Chondrocyte (in vitro differentiated cells): ENCODE measurements around the gene GTF3C2. TPM values are rescaled to one million over a fixed set of nuclear protein-coding genes. Genes with fewer than 3 reads are reported as not detected.

Experiments
- DNase-seq: peaks from one replicate; pipeline ENCODE4 v3.0.0; 2021; ENCODE audit warnings: mixed read lengths, low spot score
- H3K27ac Mint-ChIP-seq: one replicate; pipeline ENCODE4 v1.8.0; 2021; ENCODE audit warnings: mild to moderate bottlenecking, moderate library complexity, mixed read lengths; ENCODE audit not compliant: unreplicated experiment
- H3K27me3 Mint-ChIP-seq: 2 replicates; pipeline ENCODE4 v1.8.0; 2021; ENCODE audit warnings: low read depth, mixed read lengths
- H3K36me3 Mint-ChIP-seq: 2 replicates; pipeline ENCODE4 v1.8.0; 2021; ENCODE audit warnings: low read depth, mixed read lengths
- H3K4me1 Mint-ChIP-seq: 2 replicates; pipeline ENCODE4 v1.8.0; 2021; ENCODE audit warnings: low read depth, mild to moderate bottlenecking, mixed read lengths
- H3K4me3 Mint-ChIP-seq: one replicate; pipeline ENCODE4 v1.8.0; 2021; ENCODE audit warnings: mild to moderate bottlenecking, moderate library complexity, mixed read lengths; ENCODE audit not compliant: unreplicated experiment
- H3K9me3 Mint-ChIP-seq: 2 replicates; pipeline ENCODE4 v1.8.0; 2021; ENCODE audit warnings: low read depth, mixed read lengths
- CTCF ChIP-seq: fragments of 200-600 bp; sonication (generic); IDR thresholded peaks from 2 replicates; pipeline ENCODE4 v1.5.0; 2021; ENCODE audit warnings: antibody characterized with exemption, mild to moderate bottlenecking, moderate library complexity
- total RNA-seq: library from RNA; stranded (reverse); gene quantifications from 3 replicates; pipeline ENCODE4 v1.2.1, GENCODE V29; 2021

GTF3C2 gene
- total RNA-seq, 1 donor from 2014 or later = 42.0 TPM

DNA sequence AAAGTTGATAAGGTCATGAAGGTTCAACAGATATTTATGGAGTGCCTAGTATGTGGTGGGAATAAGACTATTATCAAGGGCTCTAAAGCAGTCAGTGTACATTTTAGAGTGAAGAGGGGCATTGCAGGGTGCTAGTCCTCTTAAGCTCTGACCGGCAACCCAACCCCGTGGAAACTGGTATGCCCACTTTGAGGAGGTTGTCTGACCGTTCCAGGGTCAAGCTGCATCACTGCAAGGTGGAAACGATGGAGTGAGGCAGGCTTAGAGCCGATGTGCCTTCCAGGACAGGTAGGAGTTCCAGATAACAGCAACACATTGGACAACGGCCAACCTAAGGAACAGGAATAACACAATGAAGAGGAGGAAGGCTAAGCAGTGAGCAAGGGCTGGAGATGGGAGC is 46.9 kb downstream of the GTF3C2 start:
- Mint-ChIP-seq H3K36me3 (peaks cover 15% of the 10 kb centered on the region), H3K27ac (no peak overlapping the region), H3K4me1 (peaks cover 9% of the 10 kb centered on the region), H3K27me3 (peaks cover 10% of the 10 kb centered on the region), H3K9me3 (no peaks in the 10 kb centered on the region), H3K4me3 (no peak overlapping the region)
- TF ChIP-seq CTCF = no peak
- DNase-seq = no peak

GRCh38 chr2:27308359-27308881 is 48.1 kb downstream of the GTF3C2 start, which contains the start of gene UCN:
UCN (minus strand) TSS chr2:27308445; CDS start chr2:27307895, 550 bp downstream.
- no peak within 1 kb of the TSS for H3K27ac Mint-ChIP-seq

GRCh38 chr2:27307545-27308358 is 48.8 kb downstream of the GTF3C2 start:
- Mint-ChIP-seq H3K9me3 (no peaks in the 10 kb centered on the region), H3K36me3 (peaks cover 15% of the 10 kb centered on the region), H3K27me3 (peaks cover 13% of the 10 kb centered on the region), H3K4me1 (peaks cover 9% of the 10 kb centered on the region), H3K4me3 (no peak overlapping the region), H3K27ac (no peak overlapping the region)
- TF ChIP-seq CTCF = no peak
- DNase-seq = no peak

More at GRCh38 chr2:27308359-27308881, 48.1 kb downstream of the GTF3C2 start, which contains the start of gene UCN:
- no peak within 1 kb of the TSS for H3K4me3 Mint-ChIP-seq
- no peaks in the 10 kb centered on the region for H3K9me3 Mint-ChIP-seq
- peaks cover 9% of the 10 kb centered on the region for H3K4me1 Mint-ChIP-seq
- H3K36me3 Mint-ChIP-seq = peaks cover 15% of the 10 kb centered on the region
- no peak for TF ChIP-seq CTCF
- peak; percentile 92 for DNase-seq
- H3K27me3 Mint-ChIP-seq = peaks cover 13% of the 10 kb centered on the region

GRCh38 chr2:27307287-27307544 is 49.3 kb downstream of the GTF3C2 start:
- Mint-ChIP-seq H3K36me3 (peaks cover 15% of the 10 kb centered on the region), H3K27me3 (peaks cover 13% of the 10 kb centered on the region), H3K9me3 (no peaks in the 10 kb centered on the region), H3K27ac (no peak overlapping the region), H3K4me1 (peaks cover 9% of the 10 kb centered on the region), H3K4me3 (no peak overlapping the region)
- TF ChIP-seq CTCF = no peak
- no peak for DNase-seq

DNA sequence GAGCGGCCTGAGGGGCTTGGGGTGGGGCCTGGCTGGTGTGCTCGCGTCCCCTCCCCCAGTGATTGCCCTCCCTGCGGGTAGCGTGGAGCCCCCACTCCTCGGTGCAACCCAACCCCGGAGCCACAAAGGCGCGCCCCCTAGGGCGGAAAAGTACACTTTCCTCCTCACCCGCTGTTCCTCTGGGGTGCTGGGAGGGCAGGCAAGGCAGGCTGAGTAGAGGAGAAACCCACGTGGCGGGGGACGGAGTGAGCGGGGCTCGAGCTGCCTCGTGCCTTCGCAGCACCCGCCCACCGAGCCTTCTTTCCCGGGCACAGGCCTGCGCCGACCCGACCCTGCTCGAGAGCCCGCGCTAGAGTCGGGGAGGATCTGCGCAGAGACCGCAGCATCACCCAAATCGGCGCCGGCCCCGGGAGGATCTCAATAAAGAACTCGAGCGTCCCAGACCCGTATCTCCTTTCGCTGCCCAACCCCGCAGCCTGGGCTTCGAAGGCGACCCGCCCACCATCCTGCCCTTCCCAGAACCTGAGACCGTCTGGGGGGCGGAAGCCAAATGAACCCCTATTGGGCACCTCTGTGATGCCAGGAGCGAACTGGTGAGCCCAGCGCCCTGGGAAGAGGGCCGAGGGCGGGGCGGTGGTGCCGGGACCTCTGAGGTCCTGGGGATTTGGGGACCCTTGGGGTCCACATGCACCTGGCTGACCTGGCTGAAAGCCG is 49.8 kb downstream of the GTF3C2 start:
- H3K4me1 Mint-ChIP-seq = peaks cover 9% of the 10 kb centered on the region
- TF ChIP-seq CTCF = no peak
- H3K36me3 Mint-ChIP-seq = peaks cover 15% of the 10 kb centered on the region
- DNase-seq = no peak
- no peak overlapping the region for H3K27ac Mint-ChIP-seq
- H3K4me3 Mint-ChIP-seq = no peak overlapping the region
- no peaks in the 10 kb centered on the region for H3K9me3 Mint-ChIP-seq
- peaks cover 13% of the 10 kb centered on the region for H3K27me3 Mint-ChIP-seq
